GM23338 (cell line): ENCODE measurements around the gene ZSCAN5C. TPM values are rescaled to one million over a fixed set of nuclear protein-coding genes. Genes with fewer than 3 reads are reported as not detected.
A peak's percentile ranks its signal among the peaks of the same experiment; 100 is the strongest.
"Not testable (repeated sequence)": the region's sequence is repeated elsewhere in the genome, so short reads cannot be mapped to it uniquely, and the experiment has no call there.

Source experiments
- ATAC-seq: fragments of 200-7000 bp; cut with Tn5 transposase; 3 replicates; pipeline ENCODE4 v1.9.1; 2020
- DNase-seq: peaks from one replicate; pipeline ENCODE4 v3.0.0-alpha.2; 2015; ENCODE audit warnings: low spot score
- H2AFZ ChIP-seq: fragments of 200-600 bp; sonication (generic); 2 replicates; pipeline ENCODE4 v1.8.0; 2016; ENCODE audit warnings: antibody characterized with exemption, mild to moderate bottlenecking, moderate library complexity
- H3F3A ChIP-seq: fragments of 200-600 bp; sonication (generic); replicated peaks from 2 replicates; pipeline ENCODE4 v1.8.0; 2017; ENCODE audit warnings: antibody characterized with exemption, mixed run types, low read depth
- H3K27ac ChIP-seq: fragments of 200-600 bp; sonication (generic); 2 replicates; pipeline ENCODE4 v1.6.1; 2016; ENCODE audit warnings: low read depth
- H3K27me3 ChIP-seq: fragments of 200-600 bp; sonication (generic); 2 replicates; pipeline ENCODE4 v1.8.0; 2016; ENCODE audit warnings: mild to moderate bottlenecking, mixed run types, moderate library complexity; ENCODE audit not compliant: insufficient read depth
- H3K36me3 ChIP-seq: fragments of 200-600 bp; sonication (generic); 2 replicates; pipeline ENCODE4 v1.8.0; 2016; ENCODE audit warnings: mild to moderate bottlenecking; ENCODE audit not compliant: insufficient read depth
- H3K4me1 ChIP-seq: fragments of 200-600 bp; sonication (generic); 2 replicates; pipeline ENCODE4 v1.8.0; 2016; ENCODE audit warnings: mild to moderate bottlenecking, moderate library complexity; ENCODE audit not compliant: insufficient read depth
- H3K4me2 ChIP-seq: fragments of 200-600 bp; sonication (generic); 2 replicates; pipeline ENCODE4 v1.7.1; 2017; ENCODE audit warnings: mixed run types
- H3K4me3 ChIP-seq: fragments of 200-600 bp; sonication (generic); 2 replicates; pipeline ENCODE4 v1.6.1; 2016; ENCODE audit warnings: mixed run types
- H3K79me2 ChIP-seq: fragments of 200-600 bp; sonication (generic); replicated peaks from 2 replicates; pipeline ENCODE4 v1.8.0; 2017; ENCODE audit warnings: mild to moderate bottlenecking; ENCODE audit not compliant: insufficient read depth
- H3K9me2 ChIP-seq: fragments of 200-600 bp; sonication (generic); 2 replicates; pipeline ENCODE4 v1.8.0; 2017; ENCODE audit not compliant: insufficient read depth
- H4K20me1 ChIP-seq: fragments of 200-600 bp; sonication (generic); replicated peaks from 2 replicates; pipeline ENCODE4 v1.8.0; 2017; ENCODE audit warnings: mild to moderate bottlenecking; ENCODE audit not compliant: insufficient read depth
- H3K27ac Mint-ChIP-seq: 2 replicates; pipeline ENCODE4 v1.8.0; 2020; ENCODE audit warnings: inconsistent platforms, mild to moderate bottlenecking, moderate library complexity, mixed read lengths
- H3K27me3 Mint-ChIP-seq: 3 replicates; pipeline ENCODE4 v1.8.0; 2022; ENCODE audit warnings: low read depth, mild to moderate bottlenecking, moderate library complexity, mixed read lengths, inconsistent platforms; ENCODE audit not compliant: insufficient read depth, poor library complexity
- H3K36me3 Mint-ChIP-seq: 3 replicates; pipeline ENCODE4 v1.8.0; 2021; ENCODE audit warnings: low read depth, mild to moderate bottlenecking, inconsistent platforms, moderate library complexity, mixed read lengths
- H3K4me1 Mint-ChIP-seq: 3 replicates; pipeline ENCODE4 v1.8.0; 2020; ENCODE audit warnings: mild to moderate bottlenecking, inconsistent platforms, mixed read lengths
- H3K4me3 Mint-ChIP-seq: 3 replicates; pipeline ENCODE4 v1.8.0; 2021; ENCODE audit warnings: moderate library complexity, mild to moderate bottlenecking, inconsistent platforms, mixed read lengths
- H3K9me3 Mint-ChIP-seq: 3 replicates; pipeline ENCODE4 v1.8.0; 2020; ENCODE audit warnings: moderate library complexity, mild to moderate bottlenecking, inconsistent platforms, mixed read lengths
- ETS1 ChIP-seq: IDR thresholded peaks from 2 replicates; pipeline ENCODE4 v1.6.1; 2016; ENCODE audit warnings: antibody characterized with exemption
- EZH2 ChIP-seq: fragments of 200-600 bp; sonication (generic); IDR thresholded peaks from one replicate; pipeline ENCODE4 v1.8.0; 2017; ENCODE audit warnings: antibody characterized with exemption, mild to moderate bottlenecking, low read depth; ENCODE audit not compliant: unreplicated experiment
- STAT1 ChIP-seq: IDR thresholded peaks from one replicate; pipeline ENCODE4 v1.6.1; 2016; ENCODE audit warnings: antibody characterized with exemption; ENCODE audit not compliant: unreplicated experiment
- ZNF114 ChIP-seq: fragments of 250-450 bp; sonication (Bioruptor Pico); IDR thresholded peaks from 2 replicates; pipeline ENCODE4 v1.5.0; 2020; ENCODE audit warnings: mild to moderate bottlenecking, moderate library complexity
- polyA plus RNA-seq: library from polyadenylated mRNA; unstranded; fragments of >200 nt; fragmentation: Nextera tagmentation; extraction: Ambion mirVana; gene quantifications from 2 replicates; pipeline ENCODE4 v1.2.1, GENCODE V29; 2016
- total RNA-seq: library from RNA; depleted of rRNA; stranded (reverse); fragments of >200 nt; shearing (Covaris generic); gene quantifications from 2 replicates; pipeline ENCODE4 v1.2.3, GENCODE V29; 2014
- TF ChIP-seq, protein P1 (sequence below), 2 experiments: fragments of 200-600 bp in 1 of 2; sonication (generic) in 1 of 2; conservative IDR thresholded peaks; 2 replicates each; pipeline versions ENCODE4 v1.5.1 to v1.6.1; 2016 to 2017; ENCODE audit warnings: antibody characterized with exemption in 2 of 2, low read depth in 2 of 2, mild to moderate bottlenecking in 2 of 2, moderate library complexity in 1 of 2
- TF ChIP-seq, protein P2 (sequence below): fragments of 250-450 bp; sonication (Bioruptor Pico); IDR thresholded peaks from 2 replicates; pipeline ENCODE4 v1.5.0; 2020; ENCODE audit warnings: mild to moderate bottlenecking, moderate library complexity

ZSCAN5C gene
- total and polyA plus RNA-seq, 2 experiments from 2014 or later: not detected

DNA sequence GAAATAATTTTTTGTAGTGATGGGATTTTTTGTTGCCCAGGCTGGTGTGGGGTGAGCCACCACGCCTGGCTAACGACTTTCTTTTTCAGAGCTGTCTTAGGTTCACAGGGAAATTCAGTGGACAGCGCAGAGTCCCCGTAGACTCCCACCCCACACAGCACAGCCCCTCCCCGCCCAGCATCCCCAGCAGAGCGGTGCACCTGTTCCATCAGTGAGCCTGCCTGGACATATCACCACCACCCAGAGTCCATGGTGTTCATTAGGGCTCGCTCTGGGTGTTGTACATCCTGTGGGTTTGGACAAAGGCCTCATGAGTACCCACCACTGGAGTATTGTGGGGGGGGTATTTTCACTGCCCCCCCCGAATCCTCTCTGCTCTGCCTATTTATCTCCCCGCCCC lies 8.0 kb downstream of the ZSCAN5C start:
- not testable (repeated sequence) for H3K27me3 Mint-ChIP-seq, H3F3A ChIP-seq, H3K27ac ChIP-seq, H3K36me3 Mint-ChIP-seq, H3K4me2 ChIP-seq, H3K79me2 ChIP-seq, H3K36me3 ChIP-seq, H3K4me1 Mint-ChIP-seq, H3K9me3 Mint-ChIP-seq, H3K9me2 ChIP-seq, ATAC-seq, H3K4me1 ChIP-seq, H3K27me3 ChIP-seq, DNase-seq, H3K4me3 ChIP-seq, H3K4me3 Mint-ChIP-seq, H3K27ac Mint-ChIP-seq, H2AFZ ChIP-seq, H4K20me1 ChIP-seq

DNA sequence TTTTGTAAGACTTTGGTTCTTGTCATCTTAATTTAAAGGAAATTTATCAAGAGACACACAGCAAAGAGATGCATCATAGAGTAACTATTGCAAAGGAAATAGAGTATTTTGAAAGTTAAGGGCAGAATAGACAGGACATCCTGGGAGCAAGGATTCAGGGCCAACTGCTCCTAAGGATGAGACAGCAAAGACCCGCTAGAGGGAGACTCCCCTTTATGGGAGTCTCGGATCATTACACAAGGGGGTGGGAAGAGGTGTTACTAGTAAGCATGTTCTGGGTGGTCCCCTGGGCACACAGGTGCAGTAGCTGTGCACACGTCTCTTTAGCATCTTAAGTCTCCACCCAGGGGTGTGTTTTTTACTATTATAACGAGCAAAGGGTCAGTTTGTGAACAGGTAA lies 9.6 kb downstream of the ZSCAN5C start:
- ATAC-seq (peak; percentile 29; the same call in 2 of the 3 replicates), DNase-seq (peak; percentile 23)
- Histone ChIP-seq H2AFZ (no peak overlapping the region), H3K27ac (no peak overlapping the region), H3K9me2 (no peaks in the 10 kb centered on the region), H3K79me2 (no peaks in the 10 kb centered on the region), H3K4me3 (no peak overlapping the region), H3K4me1 (peaks cover 5% of the 10 kb centered on the region), H3K4me2 (no peak overlapping the region), H3F3A (no peaks in the 10 kb centered on the region), H3K27me3 (no peaks in the 10 kb centered on the region), H4K20me1 (no peaks in the 10 kb centered on the region), H3K36me3 (no peaks in the 10 kb centered on the region)
- H3K27me3 Mint-ChIP-seq: peaks cover 10% of the 10 kb centered on the region
- no peaks in the 10 kb centered on the region for H3K36me3 Mint-ChIP-seq
- H3K27ac Mint-ChIP-seq: no peak overlapping the region
- no peaks in the 10 kb centered on the region for H3K9me3 Mint-ChIP-seq
- H3K4me3 Mint-ChIP-seq: no peak overlapping the region
- no peak for TF ChIP-seq STAT1
- no peak for TF ChIP-seq ZNF114 (CRISPR knock-in tag)
- TF ChIP-seq, protein P1, sequence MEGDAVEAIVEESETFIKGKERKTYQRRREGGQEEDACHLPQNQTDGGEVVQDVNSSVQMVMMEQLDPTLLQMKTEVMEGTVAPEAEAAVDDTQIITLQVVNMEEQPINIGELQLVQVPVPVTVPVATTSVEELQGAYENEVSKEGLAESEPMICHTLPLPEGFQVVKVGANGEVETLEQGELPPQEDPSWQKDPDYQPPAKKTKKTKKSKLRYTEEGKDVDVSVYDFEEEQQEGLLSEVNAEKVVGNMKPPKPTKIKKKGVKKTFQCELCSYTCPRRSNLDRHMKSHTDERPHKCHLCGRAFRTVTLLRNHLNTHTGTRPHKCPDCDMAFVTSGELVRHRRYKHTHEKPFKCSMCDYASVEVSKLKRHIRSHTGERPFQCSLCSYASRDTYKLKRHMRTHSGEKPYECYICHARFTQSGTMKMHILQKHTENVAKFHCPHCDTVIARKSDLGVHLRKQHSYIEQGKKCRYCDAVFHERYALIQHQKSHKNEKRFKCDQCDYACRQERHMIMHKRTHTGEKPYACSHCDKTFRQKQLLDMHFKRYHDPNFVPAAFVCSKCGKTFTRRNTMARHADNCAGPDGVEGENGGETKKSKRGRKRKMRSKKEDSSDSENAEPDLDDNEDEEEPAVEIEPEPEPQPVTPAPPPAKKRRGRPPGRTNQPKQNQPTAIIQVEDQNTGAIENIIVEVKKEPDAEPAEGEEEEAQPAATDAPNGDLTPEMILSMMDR (conservative IDR thresholded peaks at IDR 0.05; ENCODE audit: low read depth in 2 of 2): peak; percentile 18 to 26; a peak in 3 of 4 replicates
- TF ChIP-seq, protein P2, sequence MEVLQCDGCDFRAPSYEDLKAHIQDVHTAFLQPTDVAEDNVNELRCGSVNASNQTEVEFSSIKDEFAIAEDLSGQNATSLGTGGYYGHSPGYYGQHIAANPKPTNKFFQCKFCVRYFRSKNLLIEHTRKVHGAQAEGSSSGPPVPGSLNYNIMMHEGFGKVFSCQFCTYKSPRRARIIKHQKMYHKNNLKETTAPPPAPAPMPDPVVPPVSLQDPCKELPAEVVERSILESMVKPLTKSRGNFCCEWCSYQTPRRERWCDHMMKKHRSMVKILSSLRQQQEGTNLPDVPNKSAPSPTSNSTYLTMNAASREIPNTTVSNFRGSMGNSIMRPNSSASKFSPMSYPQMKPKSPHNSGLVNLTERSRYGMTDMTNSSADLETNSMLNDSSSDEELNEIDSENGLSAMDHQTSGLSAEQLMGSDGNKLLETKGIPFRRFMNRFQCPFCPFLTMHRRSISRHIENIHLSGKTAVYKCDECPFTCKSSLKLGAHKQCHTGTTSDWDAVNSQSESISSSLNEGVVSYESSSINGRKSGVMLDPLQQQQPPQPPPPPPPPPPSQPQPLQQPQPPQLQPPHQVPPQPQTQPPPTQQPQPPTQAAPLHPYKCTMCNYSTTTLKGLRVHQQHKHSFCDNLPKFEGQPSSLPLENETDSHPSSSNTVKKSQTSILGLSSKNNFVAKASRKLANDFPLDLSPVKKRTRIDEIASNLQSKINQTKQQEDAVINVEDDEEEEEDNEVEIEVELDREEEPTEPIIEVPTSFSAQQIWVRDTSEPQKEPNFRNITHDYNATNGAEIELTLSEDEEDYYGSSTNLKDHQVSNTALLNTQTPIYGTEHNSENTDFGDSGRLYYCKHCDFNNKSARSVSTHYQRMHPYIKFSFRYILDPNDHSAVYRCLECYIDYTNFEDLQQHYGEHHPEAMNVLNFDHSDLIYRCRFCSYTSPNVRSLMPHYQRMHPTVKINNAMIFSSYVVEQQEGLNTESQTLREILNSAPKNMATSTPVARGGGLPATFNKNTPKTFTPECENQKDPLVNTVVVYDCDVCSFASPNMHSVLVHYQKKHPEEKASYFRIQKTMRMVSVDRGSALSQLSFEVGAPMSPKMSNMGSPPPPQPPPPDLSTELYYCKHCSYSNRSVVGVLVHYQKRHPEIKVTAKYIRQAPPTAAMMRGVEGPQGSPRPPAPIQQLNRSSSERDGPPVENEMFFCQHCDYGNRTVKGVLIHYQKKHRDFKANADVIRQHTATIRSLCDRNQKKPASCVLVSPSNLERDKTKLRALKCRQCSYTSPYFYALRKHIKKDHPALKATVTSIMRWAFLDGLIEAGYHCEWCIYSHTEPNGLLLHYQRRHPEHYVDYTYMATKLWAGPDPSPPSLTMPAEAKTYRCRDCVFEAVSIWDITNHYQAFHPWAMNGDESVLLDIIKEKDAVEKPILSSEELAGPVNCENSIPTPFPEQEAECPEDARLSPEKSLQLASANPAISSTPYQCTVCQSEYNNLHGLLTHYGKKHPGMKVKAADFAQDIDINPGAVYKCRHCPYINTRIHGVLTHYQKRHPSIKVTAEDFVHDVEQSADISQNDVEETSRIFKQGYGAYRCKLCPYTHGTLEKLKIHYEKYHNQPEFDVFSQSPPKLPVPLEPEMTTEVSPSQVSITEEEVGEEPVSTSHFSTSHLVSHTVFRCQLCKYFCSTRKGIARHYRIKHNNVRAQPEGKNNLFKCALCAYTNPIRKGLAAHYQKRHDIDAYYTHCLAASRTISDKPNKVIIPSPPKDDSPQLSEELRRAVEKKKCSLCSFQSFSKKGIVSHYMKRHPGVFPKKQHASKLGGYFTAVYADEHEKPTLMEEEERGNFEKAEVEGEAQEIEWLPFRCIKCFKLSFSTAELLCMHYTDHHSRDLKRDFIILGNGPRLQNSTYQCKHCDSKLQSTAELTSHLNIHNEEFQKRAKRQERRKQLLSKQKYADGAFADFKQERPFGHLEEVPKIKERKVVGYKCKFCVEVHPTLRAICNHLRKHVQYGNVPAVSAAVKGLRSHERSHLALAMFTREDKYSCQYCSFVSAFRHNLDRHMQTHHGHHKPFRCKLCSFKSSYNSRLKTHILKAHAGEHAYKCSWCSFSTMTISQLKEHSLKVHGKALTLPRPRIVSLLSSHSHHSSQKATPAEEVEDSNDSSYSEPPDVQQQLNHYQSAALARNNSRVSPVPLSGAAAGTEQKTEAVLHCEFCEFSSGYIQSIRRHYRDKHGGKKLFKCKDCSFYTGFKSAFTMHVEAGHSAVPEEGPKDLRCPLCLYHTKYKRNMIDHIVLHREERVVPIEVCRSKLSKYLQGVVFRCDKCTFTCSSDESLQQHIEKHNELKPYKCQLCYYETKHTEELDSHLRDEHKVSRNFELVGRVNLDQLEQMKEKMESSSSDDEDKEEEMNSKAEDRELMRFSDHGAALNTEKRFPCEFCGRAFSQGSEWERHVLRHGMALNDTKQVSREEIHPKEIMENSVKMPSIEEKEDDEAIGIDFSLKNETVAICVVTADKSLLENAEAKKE: no peak
- no peak for TF ChIP-seq ETS1
- TF ChIP-seq EZH2: no peak
- peaks cover 5% of the 10 kb centered on the region; the same call in 2 of the 3 replicates for H3K4me1 Mint-ChIP-seq
